SH-SY5Y (cell line): Measurements from ENCODE around the gene FHAD1.

Experiments
- GATA2 ChIP-seq: IDR thresholded peaks from 2 replicates; pipeline ENCODE4 v1.6.1; 2011; ENCODE audit warnings: mild to moderate bottlenecking, low read depth, low read length
- GATA3 ChIP-seq: IDR thresholded peaks from 2 replicates; pipeline ENCODE4 v1.6.1; 2011; ENCODE audit warnings: low read depth, mild to moderate bottlenecking, low read length, moderate library complexity

The FHAD1 gene

GRCh38 chr1:15341634-15342407, 94.8 kb downstream of the FHAD1 start:
- TF ChIP-seq GATA3 (no peak), GATA2 (no peak)

GRCh38 chr1:15342408-15342967, 95.5 kb downstream of the FHAD1 start:
- no peak for TF ChIP-seq GATA3
- TF ChIP-seq GATA2: no peak

GRCh38 chr1:15343099-15343498, 96.1 kb downstream of the FHAD1 start:
- no peak for TF ChIP-seq GATA3
- no peak for TF ChIP-seq GATA2

- TF ChIP-seq GATA2 (no peak), GATA3 (no peak)
These were observed 96.7 kb downstream of the FHAD1 start for GRCh38 chr1:15343729-15344128.

- TF ChIP-seq GATA3 (no peak), GATA2 (no peak)
These were observed 97.4 kb downstream of the FHAD1 start for GRCh38 chr1:15344380-15344779.

GRCh38 chr1:15344800-15345704, 98.0 kb downstream of the FHAD1 start:
- TF ChIP-seq GATA3 (no peak), GATA2 (no peak)

GRCh38 chr1:15345705-15346345, 98.8 kb downstream of the FHAD1 start:
- TF ChIP-seq GATA2: no peak
- TF ChIP-seq GATA3: no peak

- TF ChIP-seq GATA3 (no peak), GATA2 (no peak)
These were observed 99.5 kb downstream of the FHAD1 start for GRCh38 chr1:15346346-15347030.

GRCh38 chr1:15347182-15347581, 100.2 kb downstream of the FHAD1 start:
- TF ChIP-seq GATA2 (no peak), GATA3 (no peak)

- TF ChIP-seq GATA3: no peak
- no peak for TF ChIP-seq GATA2
These were observed 101.6 kb downstream of the FHAD1 start for GRCh38 chr1:15348648-15349047.

GRCh38 chr1:15349133-15349532, 102.1 kb downstream of the FHAD1 start:
- TF ChIP-seq GATA3 (no peak), GATA2 (no peak)

GRCh38 chr1:15350151-15350550, 103.1 kb downstream of the FHAD1 start:
- TF ChIP-seq GATA2: no peak
- TF ChIP-seq GATA3: no peak

- TF ChIP-seq GATA3 (no peak), GATA2 (no peak)
These were observed 103.7 kb downstream of the FHAD1 start for GRCh38 chr1:15350551-15351200.
